ENCODE data around the gene PDLIM4. TPM values are rescaled to one million over a fixed set of nuclear protein-coding genes. Genes with fewer than 3 reads are reported as not detected.

Gene PDLIM4
- total RNA-seq, 4 donors from 2014 or later, result 4.6 to 27.2 (median 18.5) TPM

GRCh38 chr5:132238169-132238744, 19.2 kb upstream of the PDLIM4 start:
- H3K36me3 ChIP-seq, result no peaks in the 10 kb centered on the region
- DNase-seq, result peak; percentile 75 to 91 (median 76)
- H3K27me3 ChIP-seq, result no peaks in the 10 kb centered on the region
- H3K27ac ChIP-seq, result peak overlapping the region in 1 of 4 donors; percentile 1
- no peaks in the 10 kb centered on the region for H3K4me1 ChIP-seq
- H3K4me3 ChIP-seq, result no peak overlapping the region
- no peak for TF ChIP-seq POLR2A (IDR thresholded peaks at IDR 0.05)
- TF ChIP-seq, protein P1, sequence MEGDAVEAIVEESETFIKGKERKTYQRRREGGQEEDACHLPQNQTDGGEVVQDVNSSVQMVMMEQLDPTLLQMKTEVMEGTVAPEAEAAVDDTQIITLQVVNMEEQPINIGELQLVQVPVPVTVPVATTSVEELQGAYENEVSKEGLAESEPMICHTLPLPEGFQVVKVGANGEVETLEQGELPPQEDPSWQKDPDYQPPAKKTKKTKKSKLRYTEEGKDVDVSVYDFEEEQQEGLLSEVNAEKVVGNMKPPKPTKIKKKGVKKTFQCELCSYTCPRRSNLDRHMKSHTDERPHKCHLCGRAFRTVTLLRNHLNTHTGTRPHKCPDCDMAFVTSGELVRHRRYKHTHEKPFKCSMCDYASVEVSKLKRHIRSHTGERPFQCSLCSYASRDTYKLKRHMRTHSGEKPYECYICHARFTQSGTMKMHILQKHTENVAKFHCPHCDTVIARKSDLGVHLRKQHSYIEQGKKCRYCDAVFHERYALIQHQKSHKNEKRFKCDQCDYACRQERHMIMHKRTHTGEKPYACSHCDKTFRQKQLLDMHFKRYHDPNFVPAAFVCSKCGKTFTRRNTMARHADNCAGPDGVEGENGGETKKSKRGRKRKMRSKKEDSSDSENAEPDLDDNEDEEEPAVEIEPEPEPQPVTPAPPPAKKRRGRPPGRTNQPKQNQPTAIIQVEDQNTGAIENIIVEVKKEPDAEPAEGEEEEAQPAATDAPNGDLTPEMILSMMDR (IDR thresholded peaks at IDR 0.05), result peak; percentile 6 to 77 (median 73)
- H3K9me3 ChIP-seq, result no peaks in the 10 kb centered on the region

DNA sequence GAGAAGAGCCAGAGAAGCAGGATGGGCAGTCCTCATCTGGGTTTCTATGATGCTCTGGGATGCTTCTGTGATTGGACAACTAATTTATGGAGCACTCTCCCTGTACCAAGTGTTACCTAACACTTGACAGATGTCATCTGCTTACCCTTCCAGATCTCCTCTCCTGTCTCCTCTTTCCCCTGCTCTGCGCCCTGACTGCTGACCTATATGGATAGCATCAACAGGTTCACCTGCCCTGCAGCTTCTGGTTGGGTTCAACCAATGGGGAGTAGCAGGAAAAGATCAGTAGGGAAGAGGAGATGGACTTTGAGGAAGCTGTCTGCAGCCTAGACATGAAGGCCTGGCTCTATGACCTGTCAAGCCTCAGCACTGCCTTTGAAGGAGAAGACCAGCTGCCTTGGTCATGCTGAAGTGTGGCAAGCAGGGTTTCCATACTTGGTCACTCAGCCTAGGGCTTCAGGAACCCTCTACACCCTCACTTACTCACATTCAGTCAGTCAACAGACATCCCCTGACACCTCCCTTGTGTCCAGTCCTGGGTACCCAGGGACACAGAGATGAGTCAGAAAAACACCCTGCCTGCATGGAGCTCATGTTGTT, 18.5 kb upstream of the PDLIM4 start:
- Histone ChIP-seq H3K36me3 (no peaks in the 10 kb centered on the region), H3K4me3 (no peak overlapping the region), H3K27ac (no peak overlapping the region), H3K9me3 (no peaks in the 10 kb centered on the region), H3K4me1 (no peaks in the 10 kb centered on the region), H3K27me3 (no peaks in the 10 kb centered on the region)
- TF ChIP-seq, protein P1 (IDR thresholded peaks at IDR 0.05), result no peak
- TF ChIP-seq POLR2A (IDR thresholded peaks at IDR 0.05), result no peak
- peak in 2 of 3 donors; percentile 15 to 29 for DNase-seq

DNA sequence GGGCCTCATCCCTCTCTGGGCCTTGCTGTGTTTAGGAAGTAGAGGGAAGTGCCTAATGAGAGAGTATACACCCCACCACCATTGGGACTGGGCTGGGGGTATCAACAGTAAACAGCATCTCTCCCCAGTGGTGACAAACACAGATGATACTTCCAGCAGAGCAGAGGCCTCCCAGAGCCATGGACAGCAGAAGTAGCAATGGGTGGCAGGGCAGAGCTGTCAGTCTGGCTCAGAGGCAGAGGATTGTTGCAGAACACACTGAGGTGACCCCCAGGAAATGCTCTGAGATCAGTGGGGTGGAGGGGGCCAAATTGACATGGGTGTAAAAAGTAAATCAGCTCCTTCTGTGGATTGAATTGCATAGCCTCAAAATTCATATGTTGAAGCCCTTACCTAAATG, 17.7 kb upstream of the PDLIM4 start:
- Histone ChIP-seq H3K36me3 (no peaks in the 10 kb centered on the region), H3K27ac (no peak overlapping the region), H3K4me3 (no peak overlapping the region), H3K27me3 (no peaks in the 10 kb centered on the region), H3K9me3 (no peaks in the 10 kb centered on the region), H3K4me1 (no peaks in the 10 kb centered on the region)
- DNase-seq, result peak in 2 of 3 donors; percentile 18 to 23
- TF ChIP-seq POLR2A (IDR thresholded peaks at IDR 0.05), result no peak
- TF ChIP-seq, protein P1 (IDR thresholded peaks at IDR 0.05), result no peak

- DNase-seq, result peak in 2 of 3 donors; percentile 51
- H3K36me3 ChIP-seq, result no peaks in the 10 kb centered on the region
- H3K4me1 ChIP-seq, result no peaks in the 10 kb centered on the region
- no peak overlapping the region for H3K4me3 ChIP-seq
- no peaks in the 10 kb centered on the region for H3K27me3 ChIP-seq
- H3K27ac ChIP-seq, result no peak overlapping the region
- H3K9me3 ChIP-seq, result peaks cover 0 to 9% (median 0%) of the 10 kb centered on the region in 4 donors
- no peak for TF ChIP-seq POLR2A (IDR thresholded peaks at IDR 0.05)
- TF ChIP-seq, protein P1 (IDR thresholded peaks at IDR 0.05), result no peak
Observed at GRCh38 chr5:132243366-132243977, 14.0 kb upstream of the PDLIM4 start.

DNA sequence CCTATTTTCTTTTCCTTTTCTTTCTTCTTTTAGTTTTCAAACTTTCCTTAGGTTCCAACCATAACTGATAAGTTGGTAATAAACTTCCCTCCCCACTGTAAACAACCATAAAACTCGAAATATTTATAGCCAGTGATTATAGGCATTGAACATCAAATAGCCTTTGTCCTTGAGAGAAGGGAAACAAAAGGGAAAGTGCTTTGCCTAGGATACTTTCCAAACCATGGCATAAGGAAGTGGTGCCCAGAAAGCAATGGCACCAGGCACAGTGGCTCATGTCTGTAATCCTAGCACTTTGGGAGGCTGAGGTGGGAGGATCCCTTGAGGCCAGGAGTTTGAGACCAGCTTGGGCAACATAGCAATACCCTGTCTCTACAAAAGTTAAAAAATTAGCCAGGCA, 11.9 kb upstream of the PDLIM4 start:
- H3K27me3 ChIP-seq, result no peaks in the 10 kb centered on the region
- H3K9me3 ChIP-seq, result peaks cover 0 to 9% (median 0%) of the 10 kb centered on the region in 4 donors
- H3K27ac ChIP-seq, result peak overlapping the region in 3 of 4 donors; percentile 30 to 60 (median 30)
- H3K36me3 ChIP-seq, result no peaks in the 10 kb centered on the region
- no peaks in the 10 kb centered on the region for H3K4me1 ChIP-seq
- H3K4me3 ChIP-seq, result no peak overlapping the region
- TF ChIP-seq, protein P1 (IDR thresholded peaks at IDR 0.05), result no peak
- TF ChIP-seq POLR2A (IDR thresholded peaks at IDR 0.05), result no peak
- DNase-seq, result peak in 2 of 3 donors; percentile 33 to 44

Measured in Peyer's patch (tissue), 4 donors.